ENCODE measurements around the gene MUC2. TPM values are rescaled to one million over a fixed set of nuclear protein-coding genes. Genes with fewer than 3 reads are reported as not detected.

Gene MUC2
- total RNA-seq, 2 experiments from 2014 or later = not detected

GRCh38 chr11:1086171-1087102, 11.8 kb downstream of the MUC2 start:
- Mint-ChIP-seq H3K27ac (no peak overlapping the region), H3K27me3 (no peaks in the 10 kb centered on the region), H3K9me3 (peaks cover 6% of the 10 kb centered on the region), H3K36me3 (ENCODE audit: low read depth) (no peaks in the 10 kb centered on the region), H3K4me3 (no peak overlapping the region), H3K4me1 (no peaks in the 10 kb centered on the region)
- CTCF ChIA-PET = no interaction called here
- POLR2A ChIA-PET = no interaction called here
- no peak for DNase-seq

GRCh38 chr11:1087279-1087960, 12.7 kb downstream of the MUC2 start:
- CTCF ChIA-PET = no interaction called here
- POLR2A ChIA-PET = no interaction called here
- Mint-ChIP-seq H3K36me3 (ENCODE audit: low read depth) (no peaks in the 10 kb centered on the region), H3K4me1 (no peaks in the 10 kb centered on the region), H3K27me3 (no peaks in the 10 kb centered on the region), H3K9me3 (peaks cover 12% of the 10 kb centered on the region), H3K4me3 (no peak overlapping the region), H3K27ac (no peak overlapping the region)
- DNase-seq = no peak

- DNase-seq = no peak
- no peaks in the 10 kb centered on the region for H3K4me1 Mint-ChIP-seq
- H3K27ac Mint-ChIP-seq = no peak overlapping the region
- no peaks in the 10 kb centered on the region for H3K27me3 Mint-ChIP-seq
- CTCF ChIA-PET = no interaction called here
- H3K9me3 Mint-ChIP-seq = peaks cover 12% of the 10 kb centered on the region
- POLR2A ChIA-PET = no interaction called here
- no peak overlapping the region for H3K4me3 Mint-ChIP-seq
- H3K36me3 Mint-ChIP-seq (ENCODE audit: low read depth) = no peaks in the 10 kb centered on the region
Measured at GRCh38 chr11:1087961-1088926, 13.6 kb downstream of the MUC2 start.

GRCh38 chr11:1088927-1089737, 14.5 kb downstream of the MUC2 start:
- Mint-ChIP-seq H3K9me3 (peaks cover 12% of the 10 kb centered on the region), H3K4me1 (no peaks in the 10 kb centered on the region), H3K4me3 (no peak overlapping the region), H3K36me3 (ENCODE audit: low read depth) (no peaks in the 10 kb centered on the region), H3K27ac (no peak overlapping the region), H3K27me3 (no peaks in the 10 kb centered on the region)
- POLR2A ChIA-PET = no interaction called here
- CTCF ChIA-PET = no interaction called here
- no peak for DNase-seq

DNA sequence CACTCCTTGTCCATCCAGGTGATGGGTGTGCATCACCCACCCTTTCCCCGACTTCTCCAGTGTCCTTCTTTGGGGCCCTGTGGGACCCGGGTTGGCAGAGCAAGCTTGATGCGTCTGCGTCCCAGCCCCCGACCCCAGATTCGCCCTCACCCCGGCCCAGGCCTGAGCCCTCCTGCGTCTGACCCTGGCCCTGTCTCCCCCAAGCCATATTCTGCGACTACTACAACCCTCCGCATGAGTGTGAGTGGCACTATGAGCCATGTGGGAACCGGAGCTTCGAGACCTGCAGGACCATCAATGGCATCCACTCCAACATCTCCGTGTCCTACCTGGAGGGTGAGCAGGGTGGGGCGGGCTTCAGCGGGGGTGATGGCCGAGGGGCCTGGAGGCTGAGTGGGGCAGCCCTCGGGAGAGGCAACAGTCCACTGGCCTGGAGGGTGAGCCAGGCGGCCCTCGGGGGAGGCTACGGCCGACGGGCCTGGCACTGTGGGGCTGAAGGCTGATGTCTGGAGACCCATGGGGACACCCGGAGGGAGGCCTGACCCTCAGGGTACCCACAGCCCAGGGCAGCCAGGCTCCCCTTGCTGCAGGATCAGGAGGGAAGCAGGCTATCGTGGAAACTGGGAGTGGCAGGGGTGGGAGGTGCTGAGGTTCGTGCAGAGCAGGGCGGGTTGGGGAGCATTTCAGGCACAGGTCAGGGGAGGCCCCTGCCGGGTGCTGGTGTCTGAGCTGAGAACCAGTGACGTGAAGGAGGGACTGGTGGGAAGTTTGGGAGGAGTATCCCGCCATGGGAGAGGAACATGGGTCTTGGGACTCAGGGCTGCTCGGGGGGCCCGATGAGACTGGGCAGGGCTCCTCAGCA, 15.3 kb downstream of the MUC2 start:
- no peaks in the 10 kb centered on the region for H3K4me1 Mint-ChIP-seq
- H3K27me3 Mint-ChIP-seq = no peaks in the 10 kb centered on the region
- no peak overlapping the region for H3K4me3 Mint-ChIP-seq
- DNase-seq = no peak
- ChIA-PET CTCF (no interaction called here), POLR2A (no interaction called here)
- no peak overlapping the region for H3K27ac Mint-ChIP-seq
- no peaks in the 10 kb centered on the region for H3K36me3 Mint-ChIP-seq (ENCODE audit: low read depth)
- peaks cover 12% of the 10 kb centered on the region for H3K9me3 Mint-ChIP-seq

DNA sequence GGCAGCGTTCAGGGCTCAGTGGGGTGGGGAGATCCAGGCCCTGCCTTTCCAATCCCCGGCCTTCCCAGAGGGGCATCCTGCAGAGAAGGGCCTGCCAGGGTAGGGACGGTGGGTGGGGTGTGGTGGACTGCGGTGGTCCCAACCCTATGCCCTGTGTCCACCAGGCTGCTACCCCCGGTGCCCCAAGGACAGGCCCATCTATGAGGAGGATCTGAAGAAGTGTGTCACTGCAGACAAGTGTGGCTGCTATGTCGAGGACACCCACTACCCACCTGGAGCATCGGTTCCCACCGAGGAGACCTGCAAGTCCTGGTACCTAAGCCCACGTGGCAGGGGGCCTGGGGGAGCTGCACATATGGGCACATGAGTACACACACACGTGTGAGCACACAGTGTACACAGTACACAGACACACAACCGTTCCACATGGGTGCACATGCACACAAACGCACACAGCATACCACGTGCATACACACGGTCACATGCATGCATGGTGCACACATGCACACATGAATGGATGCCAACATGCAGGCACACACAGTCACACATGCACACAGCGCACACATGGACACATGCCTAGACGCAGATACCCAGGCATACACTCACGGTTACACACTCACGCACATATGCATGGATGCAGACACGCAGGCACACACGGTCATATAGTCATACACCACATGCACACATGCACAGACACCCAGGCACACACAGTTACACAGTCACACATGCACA, 16.1 kb downstream of the MUC2 start:
- H3K4me3 Mint-ChIP-seq = no peak overlapping the region
- DNase-seq = no peak
- H3K4me1 Mint-ChIP-seq = no peaks in the 10 kb centered on the region
- H3K27me3 Mint-ChIP-seq = no peaks in the 10 kb centered on the region
- H3K36me3 Mint-ChIP-seq (ENCODE audit: low read depth) = no peaks in the 10 kb centered on the region
- POLR2A ChIA-PET = no interaction called here
- no peak overlapping the region for H3K27ac Mint-ChIP-seq
- peaks cover 12% of the 10 kb centered on the region for H3K9me3 Mint-ChIP-seq
- CTCF ChIA-PET = no interaction called here

GRCh38 chr11:1091332-1092083, 16.8 kb downstream of the MUC2 start:
- no peak overlapping the region for H3K4me3 Mint-ChIP-seq
- POLR2A ChIA-PET = no interaction called here
- CTCF ChIA-PET = no interaction called here
- DNase-seq = no peak
- H3K4me1 Mint-ChIP-seq = no peaks in the 10 kb centered on the region
- no peak overlapping the region for H3K27ac Mint-ChIP-seq
- H3K36me3 Mint-ChIP-seq (ENCODE audit: low read depth) = peaks cover 2% of the 10 kb centered on the region
- H3K9me3 Mint-ChIP-seq = peaks cover 15% of the 10 kb centered on the region
- H3K27me3 Mint-ChIP-seq = no peaks in the 10 kb centered on the region

GRCh38 chr11:1092145-1092670, 17.5 kb downstream of the MUC2 start:
- Mint-ChIP-seq H3K4me1 (no peaks in the 10 kb centered on the region), H3K27ac (no peak overlapping the region), H3K36me3 (ENCODE audit: low read depth) (peaks cover 2% of the 10 kb centered on the region), H3K4me3 (no peak overlapping the region), H3K27me3 (no peaks in the 10 kb centered on the region), H3K9me3 (peaks cover 15% of the 10 kb centered on the region)
- POLR2A ChIA-PET = no interaction called here
- DNase-seq = no peak
- CTCF ChIA-PET = no interaction called here

- POLR2A ChIA-PET = no interaction called here
Measured at GRCh38 chr11:1092919-1093318, 18.2 kb downstream of the MUC2 start.

GRCh38 chr11:1099519-1100355, 25.1 kb downstream of the MUC2 start:
- Mint-ChIP-seq H3K27ac (no peak overlapping the region), H3K27me3 (no peaks in the 10 kb centered on the region), H3K4me1 (no peaks in the 10 kb centered on the region), H3K9me3 (peaks cover 7% of the 10 kb centered on the region), H3K4me3 (no peak overlapping the region), H3K36me3 (ENCODE audit: low read depth) (peaks cover 2% of the 10 kb centered on the region)
- POLR2A ChIA-PET = no interaction called here
- DNase-seq = no peak
- CTCF ChIA-PET = no interaction called here

More at GRCh38 chr11:1092919-1093318, 18.2 kb downstream of the MUC2 start:
- Mint-ChIP-seq H3K9me3 (peaks cover 15% of the 10 kb centered on the region), H3K27ac (no peak overlapping the region), H3K4me1 (no peaks in the 10 kb centered on the region), H3K27me3 (no peaks in the 10 kb centered on the region), H3K4me3 (no peak overlapping the region), H3K36me3 (ENCODE audit: low read depth) (peaks cover 2% of the 10 kb centered on the region)
- CTCF ChIA-PET = no interaction called here
- DNase-seq = no peak

All from activated CD4-positive, alpha-beta T cell treated with anti-CD3 and anti-CD28 coated beads, Interleukin-2, amount 10 ng/mL, durations not matched to agents 7 days and 5 days (primary cell).